ENCODE measurements around the gene ANKFY1.
A peak's percentile ranks its signal among the peaks of the same experiment; 100 is the strongest.

The ANKFY1 gene

DNA sequence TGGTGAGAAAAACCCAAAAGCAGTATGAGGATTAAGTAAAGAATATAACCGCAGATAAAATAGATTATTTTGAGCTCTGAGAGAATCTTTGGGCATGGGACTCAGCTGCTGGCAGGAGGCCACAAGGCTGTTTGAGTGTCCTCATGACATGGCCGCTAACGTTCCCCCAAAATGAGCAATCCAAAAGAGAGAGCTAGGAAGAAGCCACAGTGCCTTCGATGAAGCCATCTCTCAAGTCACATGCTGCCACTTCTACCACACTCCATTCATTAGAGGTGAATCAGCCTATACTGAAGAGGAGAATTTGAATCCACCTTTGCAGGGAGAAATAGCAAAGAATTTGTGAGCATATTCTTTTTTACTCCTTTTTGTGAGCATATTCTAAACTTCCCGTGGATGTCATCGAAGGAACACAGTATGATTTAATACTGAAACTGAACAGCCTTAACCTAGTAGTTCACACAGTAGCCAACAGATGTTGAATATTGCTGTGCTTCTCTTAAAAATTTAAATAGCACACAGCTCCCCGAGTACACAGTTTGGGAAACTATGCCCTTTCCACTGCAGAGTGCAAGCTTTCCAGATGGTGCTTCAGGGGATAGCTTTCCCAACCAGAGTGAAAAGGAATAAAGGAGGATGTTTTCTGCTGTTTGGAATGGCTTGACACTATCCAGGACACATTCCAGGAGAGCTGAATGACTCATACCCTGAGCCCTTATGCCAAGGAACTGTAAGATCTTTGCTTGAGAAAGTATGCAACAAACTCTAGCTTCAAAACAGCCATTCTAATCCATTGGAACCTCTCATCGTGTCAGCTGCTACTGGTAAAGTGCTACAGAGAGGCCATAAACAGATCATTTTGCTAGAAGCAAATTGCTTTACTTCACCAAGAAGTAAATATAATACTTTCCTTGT, 33.9 kb downstream of the ANKFY1 start:
- no peak for DNase-seq (ENCODE audit: insufficient read length, low spot score)
- TF ChIP-seq POLR2A (IDR thresholded peaks at IDR 0.05; ENCODE audit: low read depth, low read length) = no peak
- TF ChIP-seq POLR2AphosphoS5 (IDR thresholded peaks at IDR 0.05; ENCODE audit: low read depth, low read length) = no peak
- no peak for TF ChIP-seq TAF1 (IDR thresholded peaks at IDR 0.05; ENCODE audit: low read depth, low read length)
- no peak for TF ChIP-seq POU2F2 (IDR thresholded peaks at IDR 0.05; ENCODE audit: low read depth, low read length)
- no peak for TF ChIP-seq SPI1 (IDR thresholded peaks at IDR 0.05; ENCODE audit: low read depth, low read length)
- TF ChIP-seq PAX5 (IDR thresholded peaks at IDR 0.05; ENCODE audit: insufficient read depth, low read length, severe bottlenecking) = no peak
- FAIRE-seq = no peak

DNA sequence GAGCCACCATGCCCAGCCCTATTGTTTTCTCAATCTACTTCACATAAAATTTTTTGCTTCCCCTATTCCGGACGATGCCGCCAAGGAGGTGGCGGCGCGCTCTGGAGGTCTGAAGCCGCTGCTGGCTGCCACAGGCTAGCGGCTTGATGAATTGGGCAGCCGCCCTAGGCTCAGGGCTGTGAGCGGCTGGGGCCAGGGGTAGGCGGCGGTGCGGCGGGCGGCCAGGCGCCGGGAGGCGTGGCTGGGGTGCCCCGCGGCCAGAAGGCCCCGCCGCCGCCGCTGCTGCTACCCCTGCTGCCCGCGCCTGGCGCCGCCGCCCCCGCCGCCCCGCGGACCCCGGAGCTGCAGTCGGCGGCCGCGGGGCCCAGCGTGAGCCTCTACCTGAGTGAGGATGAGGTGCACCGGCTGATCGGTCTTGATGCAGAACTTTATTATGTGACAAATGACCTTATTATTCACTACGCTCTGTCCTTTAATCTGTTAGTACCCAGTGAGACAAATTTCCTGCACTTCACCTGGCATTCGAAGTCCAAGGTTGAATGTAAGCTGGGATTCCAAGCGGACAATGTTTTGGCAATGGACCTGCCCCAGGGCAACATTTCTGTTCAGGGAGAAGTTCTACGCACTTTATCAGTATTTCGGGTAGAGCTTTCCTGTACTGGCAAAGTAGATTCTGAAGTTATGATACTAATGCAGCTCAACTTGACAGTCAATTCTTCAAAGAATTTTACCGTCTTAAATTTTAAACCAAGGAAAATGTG, 41.7 kb downstream of the ANKFY1 start:
- DNase-seq (ENCODE audit: insufficient read length, low spot score) (no peak), FAIRE-seq (peak; percentile 20)
- no peak for TF ChIP-seq POLR2AphosphoS5 (IDR thresholded peaks at IDR 0.05; ENCODE audit: low read depth, low read length)
- TF ChIP-seq POU2F2 (IDR thresholded peaks at IDR 0.05; ENCODE audit: low read depth, low read length) = no peak
- no peak for TF ChIP-seq TAF1 (IDR thresholded peaks at IDR 0.05; ENCODE audit: low read depth, low read length)
- TF ChIP-seq PAX5 (IDR thresholded peaks at IDR 0.05; ENCODE audit: insufficient read depth, low read length, severe bottlenecking) = no peak
- no peak for TF ChIP-seq POLR2A (IDR thresholded peaks at IDR 0.05; ENCODE audit: low read depth, low read length)
- no peak for TF ChIP-seq SPI1 (IDR thresholded peaks at IDR 0.05; ENCODE audit: low read depth, low read length)

DNA sequence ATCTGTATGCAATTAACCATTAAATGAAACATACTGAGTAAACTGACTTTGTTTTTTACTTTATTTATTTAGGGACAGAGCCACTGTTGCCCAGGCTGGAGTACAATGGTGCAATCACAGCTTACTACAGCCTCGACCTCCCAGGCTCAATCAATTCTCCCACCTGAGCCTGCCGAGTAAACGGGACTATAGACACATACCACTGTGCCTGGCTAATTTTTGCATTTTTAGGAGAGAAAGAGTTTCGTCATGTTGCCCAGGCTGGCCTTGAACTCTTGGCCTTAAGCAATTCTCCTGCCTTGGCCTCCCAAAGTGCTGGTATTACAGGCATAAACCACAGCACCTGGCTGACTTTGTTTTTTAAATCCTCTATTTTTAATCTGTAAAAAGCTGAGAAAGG, 42.6 kb downstream of the ANKFY1 start:
- no peak for DNase-seq (ENCODE audit: insufficient read length, low spot score)
- no peak for FAIRE-seq
- TF ChIP-seq POLR2AphosphoS5 (IDR thresholded peaks at IDR 0.05; ENCODE audit: low read depth, low read length) (no peak), SPI1 (IDR thresholded peaks at IDR 0.05; ENCODE audit: low read depth, low read length) (no peak), TAF1 (IDR thresholded peaks at IDR 0.05; ENCODE audit: low read depth, low read length) (no peak), POU2F2 (IDR thresholded peaks at IDR 0.05; ENCODE audit: low read depth, low read length) (no peak), PAX5 (IDR thresholded peaks at IDR 0.05; ENCODE audit: insufficient read depth, low read length, severe bottlenecking) (no peak), POLR2A (IDR thresholded peaks at IDR 0.05; ENCODE audit: low read depth, low read length) (no peak)

- FAIRE-seq (no peak), DNase-seq (ENCODE audit: insufficient read length, low spot score) (no peak)
- TF ChIP-seq POLR2A (IDR thresholded peaks at IDR 0.05; ENCODE audit: low read depth, low read length) = no peak
- TF ChIP-seq POU2F2 (IDR thresholded peaks at IDR 0.05; ENCODE audit: low read depth, low read length) = no peak
- TF ChIP-seq POLR2AphosphoS5 (IDR thresholded peaks at IDR 0.05; ENCODE audit: low read depth, low read length) = no peak
- no peak for TF ChIP-seq PAX5 (IDR thresholded peaks at IDR 0.05; ENCODE audit: insufficient read depth, low read length, severe bottlenecking)
- TF ChIP-seq TAF1 (IDR thresholded peaks at IDR 0.05; ENCODE audit: low read depth, low read length) = no peak
- no peak for TF ChIP-seq SPI1 (IDR thresholded peaks at IDR 0.05; ENCODE audit: low read depth, low read length)
These were observed 43.1 kb downstream of the ANKFY1 start for GRCh38 chr17:4220655-4221054.

DNA sequence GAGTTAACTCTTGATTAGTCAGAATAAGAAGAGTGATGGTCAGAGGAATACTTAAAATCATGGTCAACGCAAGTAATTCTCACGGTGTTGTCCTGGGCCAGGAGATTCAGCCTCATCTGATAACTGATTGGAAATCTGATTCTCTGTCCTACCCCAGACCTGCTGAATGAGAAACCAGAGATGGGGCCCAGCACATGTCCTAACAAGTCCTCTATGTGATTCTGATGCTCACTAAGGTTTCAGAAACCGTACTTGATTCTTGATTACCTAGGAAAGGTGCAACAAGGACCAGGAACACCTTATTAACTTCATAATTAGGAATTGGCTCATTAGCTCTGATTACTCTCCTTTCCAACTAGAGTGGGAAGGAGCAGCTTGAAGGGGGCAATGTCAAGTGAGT, 44.5 kb downstream of the ANKFY1 start:
- TF ChIP-seq SPI1 (IDR thresholded peaks at IDR 0.05; ENCODE audit: low read depth, low read length) = no peak
- no peak for TF ChIP-seq POLR2AphosphoS5 (IDR thresholded peaks at IDR 0.05; ENCODE audit: low read depth, low read length)
- TF ChIP-seq PAX5 (IDR thresholded peaks at IDR 0.05; ENCODE audit: insufficient read depth, low read length, severe bottlenecking) = no peak
- TF ChIP-seq TAF1 (IDR thresholded peaks at IDR 0.05; ENCODE audit: low read depth, low read length) = no peak
- TF ChIP-seq POLR2A (IDR thresholded peaks at IDR 0.05; ENCODE audit: low read depth, low read length) = no peak
- TF ChIP-seq POU2F2 (IDR thresholded peaks at IDR 0.05; ENCODE audit: low read depth, low read length) = no peak
- DNase-seq (ENCODE audit: insufficient read length, low spot score) (no peak), FAIRE-seq (no peak)

DNA sequence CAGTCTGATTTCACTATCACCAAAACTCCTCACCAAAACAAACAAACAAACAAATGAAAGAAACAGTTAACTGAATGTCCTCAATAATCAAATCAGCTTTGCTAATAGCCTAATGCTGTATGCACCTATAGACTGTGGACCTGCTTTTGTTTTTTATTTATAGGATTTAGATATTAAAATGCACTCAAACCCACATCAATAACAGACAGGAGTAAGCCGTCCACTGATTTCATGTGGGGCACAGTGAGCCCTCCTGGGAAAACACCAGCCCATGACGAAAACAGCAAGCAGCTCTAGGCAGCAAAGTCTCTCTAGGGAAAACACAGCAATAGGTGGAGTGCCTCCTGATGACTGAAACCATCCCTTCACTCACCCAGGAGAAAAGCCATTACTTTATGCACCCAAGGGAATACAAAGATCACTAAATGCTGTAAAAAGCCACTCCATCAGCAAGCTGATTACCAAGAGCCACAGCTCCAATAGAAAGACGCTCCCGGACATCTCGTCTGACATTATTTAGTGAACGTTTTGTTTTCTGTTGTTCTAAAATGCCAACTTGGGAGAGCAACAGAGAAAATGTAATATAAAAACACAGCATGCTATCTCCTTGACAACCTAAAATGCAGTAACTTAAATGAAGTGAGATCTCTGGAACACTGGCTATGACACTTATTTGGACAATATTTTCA, 47.8 kb downstream of the ANKFY1 start:
- DNase-seq (ENCODE audit: insufficient read length, low spot score) = no peak
- TF ChIP-seq POLR2AphosphoS5 (IDR thresholded peaks at IDR 0.05; ENCODE audit: low read depth, low read length) = no peak
- no peak for TF ChIP-seq SPI1 (IDR thresholded peaks at IDR 0.05; ENCODE audit: low read depth, low read length)
- TF ChIP-seq POU2F2 (IDR thresholded peaks at IDR 0.05; ENCODE audit: low read depth, low read length) = no peak
- no peak for TF ChIP-seq TAF1 (IDR thresholded peaks at IDR 0.05; ENCODE audit: low read depth, low read length)
- no peak for TF ChIP-seq POLR2A (IDR thresholded peaks at IDR 0.05; ENCODE audit: low read depth, low read length)
- TF ChIP-seq PAX5 (IDR thresholded peaks at IDR 0.05; ENCODE audit: insufficient read depth, low read length, severe bottlenecking) = no peak
- no peak for FAIRE-seq

- TF ChIP-seq TAF1 (IDR thresholded peaks at IDR 0.05; ENCODE audit: low read depth, low read length) (no peak), POLR2AphosphoS5 (IDR thresholded peaks at IDR 0.05; ENCODE audit: low read depth, low read length) (no peak)
- FAIRE-seq (no peak), DNase-seq (ENCODE audit: insufficient read length, low spot score) (no peak)
These were observed 49.6 kb downstream of the ANKFY1 start for GRCh38 chr17:4214157-4214556.

DNA sequence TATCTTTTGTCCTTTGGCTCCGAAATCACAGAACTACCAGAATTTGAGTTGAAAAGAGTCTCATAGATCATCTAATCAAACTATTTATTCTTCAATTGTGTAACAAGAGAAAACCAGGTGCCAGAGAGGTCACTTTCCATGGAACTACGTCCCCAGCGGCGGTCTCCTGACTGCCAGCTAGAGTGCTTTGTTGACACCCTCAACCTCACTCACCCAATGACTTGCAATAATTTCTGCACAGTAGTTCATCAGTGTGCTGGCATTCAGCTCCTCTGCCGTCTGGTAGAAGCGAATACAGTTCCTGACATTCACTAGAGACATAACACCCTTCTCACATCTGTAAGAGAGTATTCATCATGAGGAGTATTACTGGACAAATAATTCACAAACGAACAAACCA, 54.2 kb downstream of the ANKFY1 start:
- TF ChIP-seq POLR2A (IDR thresholded peaks at IDR 0.05; ENCODE audit: low read depth, low read length) (no peak), PAX5 (IDR thresholded peaks at IDR 0.05; ENCODE audit: insufficient read depth, low read length, severe bottlenecking) (no peak), POLR2AphosphoS5 (IDR thresholded peaks at IDR 0.05; ENCODE audit: low read depth, low read length) (no peak), SPI1 (IDR thresholded peaks at IDR 0.05; ENCODE audit: low read depth, low read length) (no peak), TAF1 (IDR thresholded peaks at IDR 0.05; ENCODE audit: low read depth, low read length) (no peak), POU2F2 (IDR thresholded peaks at IDR 0.05; ENCODE audit: low read depth, low read length) (no peak)
- FAIRE-seq = peak; percentile 59
- DNase-seq (ENCODE audit: insufficient read length, low spot score) = no peak

- no peak for TF ChIP-seq PAX5 (IDR thresholded peaks at IDR 0.05; ENCODE audit: insufficient read depth, low read length, severe bottlenecking)
- TF ChIP-seq SPI1 (IDR thresholded peaks at IDR 0.05; ENCODE audit: low read depth, low read length) = no peak
- TF ChIP-seq POU2F2 (IDR thresholded peaks at IDR 0.05; ENCODE audit: low read depth, low read length) = no peak
- no peak for TF ChIP-seq POLR2A (IDR thresholded peaks at IDR 0.05; ENCODE audit: low read depth, low read length)
- no peak for TF ChIP-seq TAF1 (IDR thresholded peaks at IDR 0.05; ENCODE audit: low read depth, low read length)
- TF ChIP-seq POLR2AphosphoS5 (IDR thresholded peaks at IDR 0.05; ENCODE audit: low read depth, low read length) = no peak
- FAIRE-seq (no peak), DNase-seq (ENCODE audit: insufficient read length, low spot score) (no peak)
These were observed 55.5 kb downstream of the ANKFY1 start for GRCh38 chr17:4208238-4208637.
